Measurements from ENCODE around the gene DOCK10. TPM values are rescaled to one million over a fixed set of nuclear protein-coding genes. Genes with fewer than 3 reads are reported as not detected.

Gene DOCK10
- total RNA-seq, 1 donor from 2014 or later, result 3.6 TPM

- TF ChIP-seq CTCF (IDR thresholded peaks at IDR 0.05; ENCODE audit: unreplicated experiment), result no peak
- H3K27me3 Mint-ChIP-seq, result peaks cover 4% of the 10 kb centered on the region
- no peaks in the 10 kb centered on the region for H3K4me1 Mint-ChIP-seq (ENCODE audit: low read depth)
- no peaks in the 10 kb centered on the region for H3K36me3 Mint-ChIP-seq (ENCODE audit: insufficient read depth)
- no peaks in the 10 kb centered on the region for H3K9me3 Mint-ChIP-seq (ENCODE audit: low read depth)
- no peak for DNase-seq (ENCODE audit: low spot score, unreplicated experiment)
- H3K4me3 Mint-ChIP-seq (ENCODE audit: low read depth), result no peak overlapping the region
- no peak overlapping the region for H3K27ac Mint-ChIP-seq
These were observed 294.5 kb downstream of the DOCK10 start for GRCh38 chr2:224747765-224748164.

GRCh38 chr2:224736227-224736626, 306.0 kb downstream of the DOCK10 start:
- peaks cover 3% of the 10 kb centered on the region for H3K36me3 Mint-ChIP-seq (ENCODE audit: insufficient read depth)
- H3K27ac Mint-ChIP-seq, result no peak overlapping the region
- no peak overlapping the region for H3K4me3 Mint-ChIP-seq (ENCODE audit: low read depth)
- no peak for DNase-seq (ENCODE audit: low spot score, unreplicated experiment)
- H3K4me1 Mint-ChIP-seq (ENCODE audit: low read depth), result no peaks in the 10 kb centered on the region
- peaks cover 27% of the 10 kb centered on the region for H3K9me3 Mint-ChIP-seq (ENCODE audit: low read depth)
- no peak for TF ChIP-seq CTCF (IDR thresholded peaks at IDR 0.05; ENCODE audit: unreplicated experiment)
- H3K27me3 Mint-ChIP-seq, result no peaks in the 10 kb centered on the region

- Mint-ChIP-seq H3K4me3 (ENCODE audit: low read depth) (no peak overlapping the region), H3K4me1 (ENCODE audit: low read depth) (no peaks in the 10 kb centered on the region), H3K36me3 (ENCODE audit: insufficient read depth) (peaks cover 3% of the 10 kb centered on the region), H3K27me3 (no peaks in the 10 kb centered on the region), H3K27ac (no peak overlapping the region), H3K9me3 (ENCODE audit: low read depth) (peaks cover 27% of the 10 kb centered on the region)
- no peak for DNase-seq (ENCODE audit: low spot score, unreplicated experiment)
- TF ChIP-seq CTCF (IDR thresholded peaks at IDR 0.05; ENCODE audit: unreplicated experiment), result no peak
These were observed 307.3 kb downstream of the DOCK10 start for GRCh38 chr2:224734949-224735348.

- TF ChIP-seq CTCF (IDR thresholded peaks at IDR 0.05; ENCODE audit: unreplicated experiment), result no peak
- peaks cover 1% of the 10 kb centered on the region for H3K4me1 Mint-ChIP-seq (ENCODE audit: low read depth)
- H3K9me3 Mint-ChIP-seq (ENCODE audit: low read depth), result peaks cover 30% of the 10 kb centered on the region
- no peaks in the 10 kb centered on the region for H3K27me3 Mint-ChIP-seq
- peaks cover 2% of the 10 kb centered on the region for H3K36me3 Mint-ChIP-seq (ENCODE audit: insufficient read depth)
- no peak for DNase-seq (ENCODE audit: low spot score, unreplicated experiment)
- H3K4me3 Mint-ChIP-seq (ENCODE audit: low read depth), result no peak overlapping the region
- H3K27ac Mint-ChIP-seq, result no peak overlapping the region
These were observed 310.6 kb downstream of the DOCK10 start for GRCh38 chr2:224731665-224732064.

- H3K4me3 Mint-ChIP-seq (ENCODE audit: low read depth), result no peak overlapping the region
- TF ChIP-seq CTCF (IDR thresholded peaks at IDR 0.05; ENCODE audit: unreplicated experiment), result no peak
These were observed 312.8 kb downstream of the DOCK10 start for GRCh38 chr2:224729435-224729834.

More at GRCh38 chr2:224729435-224729834, 312.8 kb downstream of the DOCK10 start:
- Mint-ChIP-seq H3K36me3 (ENCODE audit: insufficient read depth) (no peaks in the 10 kb centered on the region), H3K27ac (no peak overlapping the region), H3K27me3 (no peaks in the 10 kb centered on the region), H3K9me3 (ENCODE audit: low read depth) (peaks cover 25% of the 10 kb centered on the region), H3K4me1 (ENCODE audit: low read depth) (peaks cover 1% of the 10 kb centered on the region)
- no peak for DNase-seq (ENCODE audit: low spot score, unreplicated experiment)
